KMS-11 (cell line): ENCODE measurements around the gene STXBP6.

Experiments
- H2AFZ ChIP-seq: fragments of 200-600 bp; sonication (generic); 2 replicates; pipeline ENCODE4 v1.6.1; 2016; ENCODE audit warnings: antibody characterized with exemption, mixed run types, low read depth
- H3K27ac ChIP-seq: fragments of 200-600 bp; sonication (generic); 2 replicates; pipeline ENCODE4 v1.6.1; 2016; ENCODE audit warnings: mild to moderate bottlenecking, mixed run types
- H3K27me3 ChIP-seq: fragments of 200-600 bp; sonication (generic); 2 replicates; pipeline ENCODE4 v1.6.1; 2017; ENCODE audit warnings: mild to moderate bottlenecking, low read depth, mixed run types, moderate library complexity; ENCODE audit not compliant: insufficient read depth
- H3K36me3 ChIP-seq: fragments of 200-600 bp; sonication (generic); 2 replicates; pipeline ENCODE4 v1.6.1; 2017; ENCODE audit warnings: mild to moderate bottlenecking, mixed run types; ENCODE audit not compliant: insufficient read depth
- H3K4me1 ChIP-seq: fragments of 200-600 bp; sonication (generic); 2 replicates; pipeline ENCODE4 v1.6.1; 2016; ENCODE audit warnings: mild to moderate bottlenecking, low read depth, mixed run types; ENCODE audit not compliant: poor library complexity, severe bottlenecking
- H3K4me2 ChIP-seq: fragments of 200-600 bp; sonication (generic); 2 replicates; pipeline ENCODE4 v1.7.0; 2016; ENCODE audit warnings: mild to moderate bottlenecking, mixed run types
- H3K4me3 ChIP-seq: fragments of 200-600 bp; sonication (generic); IDR thresholded peaks from 2 replicates; pipeline ENCODE4 v1.6.1; 2017; ENCODE audit warnings: low read depth, low read length, mixed read lengths; ENCODE audit not compliant: insufficient read depth
- H3K79me2 ChIP-seq: fragments of 200-600 bp; sonication (generic); 2 replicates; pipeline ENCODE4 v1.6.1; 2016; ENCODE audit warnings: low read depth, mixed run types; ENCODE audit not compliant: insufficient read depth
- H3K9ac ChIP-seq: fragments of 200-600 bp; sonication (generic); 2 replicates; pipeline ENCODE4 v1.6.1; 2016; ENCODE audit warnings: mild to moderate bottlenecking, mixed run types
- H4K20me1 ChIP-seq: fragments of 200-600 bp; sonication (generic); 2 replicates; pipeline ENCODE4 v1.6.1; 2016; ENCODE audit warnings: mild to moderate bottlenecking, mixed run types; ENCODE audit not compliant: insufficient read depth
- TF ChIP-seq, protein P1 (sequence below): fragments of 200-600 bp; sonication (generic); conservative IDR thresholded peaks from 2 replicates; pipeline ENCODE4 v1.6.1; 2017; ENCODE audit warnings: low read depth, mild to moderate bottlenecking, antibody characterized with exemption, low read length, moderate library complexity, mixed read lengths

STXBP6 gene

DNA sequence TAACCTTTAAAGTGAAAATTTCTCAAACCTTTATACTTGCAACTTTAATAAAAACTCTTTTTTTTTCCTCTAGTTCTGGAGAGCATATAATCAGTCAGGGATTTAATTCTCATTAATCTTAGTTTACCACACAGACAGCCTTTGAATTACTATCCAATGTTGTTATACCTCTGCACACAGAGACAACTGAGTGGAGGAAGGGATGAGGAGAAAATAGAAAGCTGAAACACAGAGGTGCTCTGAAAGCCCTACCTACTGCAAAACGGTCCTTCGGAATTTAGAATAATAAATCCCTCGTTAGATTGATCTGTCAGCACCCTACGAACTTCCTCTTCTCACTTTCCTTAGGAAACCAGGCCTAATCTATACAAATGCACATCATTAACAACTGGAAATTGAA, 122.1 kb downstream of the STXBP6 start:
- Histone ChIP-seq H3K4me1 (no peaks in the 10 kb centered on the region), H3K9ac (no peak overlapping the region), H3K4me3 (no peak overlapping the region), H3K36me3 (no peaks in the 10 kb centered on the region), H3K79me2 (no peaks in the 10 kb centered on the region), H3K4me2 (no peak overlapping the region), H4K20me1 (no peaks in the 10 kb centered on the region), H3K27ac (no peak overlapping the region), H3K27me3 (no peaks in the 10 kb centered on the region), H2AFZ (no peak overlapping the region)
- TF ChIP-seq, protein P1, sequence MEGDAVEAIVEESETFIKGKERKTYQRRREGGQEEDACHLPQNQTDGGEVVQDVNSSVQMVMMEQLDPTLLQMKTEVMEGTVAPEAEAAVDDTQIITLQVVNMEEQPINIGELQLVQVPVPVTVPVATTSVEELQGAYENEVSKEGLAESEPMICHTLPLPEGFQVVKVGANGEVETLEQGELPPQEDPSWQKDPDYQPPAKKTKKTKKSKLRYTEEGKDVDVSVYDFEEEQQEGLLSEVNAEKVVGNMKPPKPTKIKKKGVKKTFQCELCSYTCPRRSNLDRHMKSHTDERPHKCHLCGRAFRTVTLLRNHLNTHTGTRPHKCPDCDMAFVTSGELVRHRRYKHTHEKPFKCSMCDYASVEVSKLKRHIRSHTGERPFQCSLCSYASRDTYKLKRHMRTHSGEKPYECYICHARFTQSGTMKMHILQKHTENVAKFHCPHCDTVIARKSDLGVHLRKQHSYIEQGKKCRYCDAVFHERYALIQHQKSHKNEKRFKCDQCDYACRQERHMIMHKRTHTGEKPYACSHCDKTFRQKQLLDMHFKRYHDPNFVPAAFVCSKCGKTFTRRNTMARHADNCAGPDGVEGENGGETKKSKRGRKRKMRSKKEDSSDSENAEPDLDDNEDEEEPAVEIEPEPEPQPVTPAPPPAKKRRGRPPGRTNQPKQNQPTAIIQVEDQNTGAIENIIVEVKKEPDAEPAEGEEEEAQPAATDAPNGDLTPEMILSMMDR: no peak

DNA sequence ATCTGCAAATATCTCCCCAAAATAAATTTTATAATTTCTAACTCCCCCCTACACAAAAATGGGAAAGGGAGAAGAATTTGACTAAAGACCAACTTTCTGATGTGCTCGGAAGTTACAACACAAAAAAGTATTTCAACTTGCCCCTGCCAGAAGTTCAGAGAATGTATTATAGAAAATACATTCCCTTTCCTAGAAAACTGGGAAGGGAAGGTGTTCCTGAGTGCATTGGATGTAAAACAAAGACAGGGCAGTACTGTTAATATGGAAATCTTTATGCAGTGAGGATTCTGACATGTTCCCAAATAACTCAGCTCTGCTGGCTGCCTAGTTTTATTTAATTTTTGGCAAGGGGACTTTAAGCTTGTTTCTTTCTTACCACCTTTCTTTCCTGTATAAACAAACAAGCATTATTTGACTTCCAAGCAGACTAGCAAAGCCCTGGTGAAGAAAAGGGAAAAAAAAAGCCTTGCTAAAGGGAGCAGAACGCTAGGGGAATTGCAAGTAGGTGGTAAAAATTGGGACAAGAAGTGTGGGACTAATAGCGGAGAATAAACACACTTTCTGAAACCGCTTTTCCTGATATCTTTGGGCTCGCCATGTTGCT, 124.1 kb downstream of the STXBP6 start:
- no peaks in the 10 kb centered on the region for H3K27me3 ChIP-seq
- H3K79me2 ChIP-seq: no peaks in the 10 kb centered on the region
- no peaks in the 10 kb centered on the region for H3K36me3 ChIP-seq
- no peak overlapping the region for H3K27ac ChIP-seq
- no peaks in the 10 kb centered on the region for H4K20me1 ChIP-seq
- TF ChIP-seq, protein P1: no peak
- no peak overlapping the region for H3K4me2 ChIP-seq
- H3K4me1 ChIP-seq: no peaks in the 10 kb centered on the region
- H3K4me3 ChIP-seq: no peak overlapping the region
- H2AFZ ChIP-seq: no peak overlapping the region
- H3K9ac ChIP-seq: no peak overlapping the region

DNA sequence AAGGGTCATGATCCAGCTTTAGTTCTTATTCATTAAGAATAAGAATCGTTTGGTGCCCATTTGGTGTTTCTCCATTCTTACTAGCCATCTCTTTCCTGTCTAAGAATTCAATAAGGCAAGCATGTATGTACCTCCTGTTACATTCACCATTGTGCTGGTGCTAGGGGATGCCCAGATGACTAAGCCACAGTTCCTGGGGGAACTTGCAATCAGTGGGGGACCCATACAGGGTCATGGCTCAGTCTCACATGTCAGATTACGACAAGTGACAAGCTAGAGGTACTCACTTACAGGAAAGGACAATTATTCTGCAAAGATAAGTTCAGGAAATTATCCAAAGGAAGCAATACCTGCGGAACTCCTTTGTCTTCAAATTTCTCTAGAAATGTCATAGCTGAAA, 125.4 kb downstream of the STXBP6 start:
- no peaks in the 10 kb centered on the region for H3K79me2 ChIP-seq
- no peaks in the 10 kb centered on the region for H4K20me1 ChIP-seq
- TF ChIP-seq, protein P1: no peak
- H3K4me1 ChIP-seq: no peaks in the 10 kb centered on the region
- no peak overlapping the region for H3K4me2 ChIP-seq
- no peaks in the 10 kb centered on the region for H3K27me3 ChIP-seq
- no peak overlapping the region for H3K27ac ChIP-seq
- H3K4me3 ChIP-seq: no peak overlapping the region
- H3K36me3 ChIP-seq: no peaks in the 10 kb centered on the region
- H3K9ac ChIP-seq: no peak overlapping the region
- no peak overlapping the region for H2AFZ ChIP-seq

DNA sequence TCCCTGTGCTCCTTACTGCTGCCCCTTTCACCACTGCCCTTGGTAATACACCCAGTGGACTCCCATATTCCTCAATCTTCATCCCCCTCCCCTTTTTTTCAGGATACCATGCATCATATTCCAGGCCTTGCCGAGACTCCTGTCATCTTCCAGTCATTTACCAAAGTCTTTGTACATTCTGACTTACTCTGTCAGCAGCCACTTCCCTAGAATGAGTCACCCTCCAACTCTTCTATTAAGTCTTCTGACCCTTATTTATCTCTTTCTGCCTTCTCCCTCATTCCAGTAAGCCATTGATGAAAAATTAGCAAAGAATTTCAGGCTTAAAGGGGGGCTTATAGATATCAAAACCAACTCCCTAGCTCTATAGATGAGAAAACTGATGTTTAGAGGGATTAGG, 128.0 kb downstream of the STXBP6 start:
- TF ChIP-seq, protein P1: no peak
- Histone ChIP-seq H2AFZ (no peak overlapping the region), H3K4me2 (no peak overlapping the region)

More for the DNA sequence above, 128.0 kb downstream of the STXBP6 start:
- Histone ChIP-seq H3K79me2 (no peaks in the 10 kb centered on the region), H3K9ac (no peak overlapping the region), H3K4me1 (no peaks in the 10 kb centered on the region), H3K36me3 (no peaks in the 10 kb centered on the region), H3K27ac (no peak overlapping the region), H3K27me3 (no peaks in the 10 kb centered on the region), H4K20me1 (no peaks in the 10 kb centered on the region), H3K4me3 (no peak overlapping the region)
